ENCODE results near the gene FYTTD1. TPM values are rescaled to one million over a fixed set of nuclear protein-coding genes. Genes with fewer than 3 reads are reported as not detected.

FYTTD1 gene
- total RNA-seq, 1 donor from 2014 or later, result 44.0 TPM

DNA sequence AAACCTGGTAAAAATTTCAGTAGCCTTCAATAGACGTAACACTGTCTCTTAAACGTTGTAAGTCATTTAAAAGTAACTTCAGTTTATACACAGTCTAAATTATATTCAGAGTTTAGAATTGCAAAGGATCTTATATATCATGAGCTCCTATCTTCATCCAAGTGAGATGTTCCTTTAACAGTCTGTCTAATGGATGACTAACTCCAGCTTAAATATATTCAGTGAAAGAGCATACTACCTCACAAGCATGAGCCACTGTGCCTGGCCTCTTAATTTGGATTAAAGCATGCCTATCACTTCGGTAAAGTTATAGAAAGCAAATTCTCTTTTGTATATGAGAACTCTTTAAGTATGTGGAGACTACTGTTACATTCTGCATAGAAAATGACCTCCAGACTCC lies 7.0 kb downstream of the FYTTD1 start:
- H3K4me3 ChIP-seq, result no peak overlapping the region
- intact Hi-C loops (cut with DNase I), result no loop called here
- no peak overlapping the region for H3K27ac ChIP-seq
- H3K36me3 ChIP-seq, result peaks cover 0 to 22% of the 10 kb centered on the region in 2 donors
- H3K27me3 ChIP-seq, result no peaks in the 10 kb centered on the region
- no peaks in the 10 kb centered on the region for H3K9me3 ChIP-seq
- H3K4me1 ChIP-seq, result peaks cover 46% of the 10 kb centered on the region
- DNase-seq (ENCODE audit: extremely low spot score in 2 of 2), result no peak
- TF ChIP-seq POLR2AphosphoS5 (IDR thresholded peaks at IDR 0.05; ENCODE audit: insufficient read depth in 1 of 2, low read depth in 1 of 2) (no peak), POLR2A (IDR thresholded peaks at IDR 0.05) (no peak)
- TF ChIP-seq, protein P1, sequence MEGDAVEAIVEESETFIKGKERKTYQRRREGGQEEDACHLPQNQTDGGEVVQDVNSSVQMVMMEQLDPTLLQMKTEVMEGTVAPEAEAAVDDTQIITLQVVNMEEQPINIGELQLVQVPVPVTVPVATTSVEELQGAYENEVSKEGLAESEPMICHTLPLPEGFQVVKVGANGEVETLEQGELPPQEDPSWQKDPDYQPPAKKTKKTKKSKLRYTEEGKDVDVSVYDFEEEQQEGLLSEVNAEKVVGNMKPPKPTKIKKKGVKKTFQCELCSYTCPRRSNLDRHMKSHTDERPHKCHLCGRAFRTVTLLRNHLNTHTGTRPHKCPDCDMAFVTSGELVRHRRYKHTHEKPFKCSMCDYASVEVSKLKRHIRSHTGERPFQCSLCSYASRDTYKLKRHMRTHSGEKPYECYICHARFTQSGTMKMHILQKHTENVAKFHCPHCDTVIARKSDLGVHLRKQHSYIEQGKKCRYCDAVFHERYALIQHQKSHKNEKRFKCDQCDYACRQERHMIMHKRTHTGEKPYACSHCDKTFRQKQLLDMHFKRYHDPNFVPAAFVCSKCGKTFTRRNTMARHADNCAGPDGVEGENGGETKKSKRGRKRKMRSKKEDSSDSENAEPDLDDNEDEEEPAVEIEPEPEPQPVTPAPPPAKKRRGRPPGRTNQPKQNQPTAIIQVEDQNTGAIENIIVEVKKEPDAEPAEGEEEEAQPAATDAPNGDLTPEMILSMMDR (IDR thresholded peaks at IDR 0.05), result no peak

DNA sequence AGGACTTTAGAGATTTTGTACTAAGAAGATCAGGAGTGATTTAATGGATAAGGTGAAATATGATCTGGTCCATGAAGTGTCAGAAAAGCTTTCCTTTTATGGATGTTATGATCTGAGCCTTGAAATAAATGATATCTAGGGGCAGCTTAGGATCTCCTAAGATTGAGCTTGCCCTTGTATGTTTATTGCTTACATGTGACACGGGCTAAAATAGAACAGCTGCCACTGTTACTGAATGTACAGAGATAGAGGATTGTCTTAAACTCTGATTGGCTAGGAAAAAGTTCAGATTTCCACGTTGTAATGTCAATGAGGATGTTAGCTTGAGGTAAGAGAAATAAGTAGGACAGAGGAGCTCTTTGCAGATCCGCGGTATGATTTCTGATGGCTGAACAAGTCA lies 8.8 kb downstream of the FYTTD1 start:
- intact Hi-C loops (cut with DNase I), result no loop called here
- no peak for DNase-seq (ENCODE audit: extremely low spot score in 2 of 2)
- Histone ChIP-seq H3K27ac (no peak overlapping the region), H3K36me3 (peaks cover 0 to 40% of the 10 kb centered on the region in 2 donors), H3K4me3 (no peak overlapping the region), H3K27me3 (no peaks in the 10 kb centered on the region), H3K9me3 (no peaks in the 10 kb centered on the region), H3K4me1 (peaks cover 28% of the 10 kb centered on the region)
- TF ChIP-seq POLR2A (IDR thresholded peaks at IDR 0.05), result no peak
- TF ChIP-seq POLR2AphosphoS5 (IDR thresholded peaks at IDR 0.05; ENCODE audit: insufficient read depth in 1 of 2, low read depth in 1 of 2), result no peak
- TF ChIP-seq, protein P1 (IDR thresholded peaks at IDR 0.05), result no peak

DNA sequence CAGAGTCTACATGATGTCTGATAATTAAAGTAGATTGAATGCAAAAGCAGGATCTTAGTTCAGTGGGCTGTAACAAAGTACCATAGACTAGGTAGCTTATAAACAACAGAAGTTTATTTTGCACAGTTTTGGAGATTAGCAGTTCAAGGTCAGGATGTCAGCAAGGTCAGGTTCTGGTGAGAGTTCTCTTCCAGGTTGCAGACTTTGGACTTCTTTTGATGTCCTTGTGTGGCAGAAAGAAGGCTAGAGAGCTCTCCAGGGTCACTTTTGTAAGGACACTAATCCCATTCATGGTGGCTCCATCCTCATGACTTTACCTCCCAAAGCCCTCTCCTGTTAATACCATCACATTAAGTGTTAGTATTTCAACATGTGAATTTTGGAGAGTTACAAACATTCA lies 12.1 kb downstream of the FYTTD1 start:
- intact Hi-C loops (cut with DNase I), result no loop called here
- Histone ChIP-seq H3K9me3 (no peaks in the 10 kb centered on the region), H3K27ac (no peak overlapping the region), H3K4me1 (peaks cover 3% of the 10 kb centered on the region), H3K4me3 (no peak overlapping the region), H3K36me3 (peaks cover 0 to 60% of the 10 kb centered on the region in 2 donors), H3K27me3 (no peaks in the 10 kb centered on the region)
- no peak for DNase-seq (ENCODE audit: extremely low spot score in 2 of 2)
- TF ChIP-seq, protein P1 (IDR thresholded peaks at IDR 0.05), result no peak
- TF ChIP-seq POLR2A (IDR thresholded peaks at IDR 0.05) (no peak), POLR2AphosphoS5 (IDR thresholded peaks at IDR 0.05; ENCODE audit: insufficient read depth in 1 of 2, low read depth in 1 of 2) (no peak)

DNA sequence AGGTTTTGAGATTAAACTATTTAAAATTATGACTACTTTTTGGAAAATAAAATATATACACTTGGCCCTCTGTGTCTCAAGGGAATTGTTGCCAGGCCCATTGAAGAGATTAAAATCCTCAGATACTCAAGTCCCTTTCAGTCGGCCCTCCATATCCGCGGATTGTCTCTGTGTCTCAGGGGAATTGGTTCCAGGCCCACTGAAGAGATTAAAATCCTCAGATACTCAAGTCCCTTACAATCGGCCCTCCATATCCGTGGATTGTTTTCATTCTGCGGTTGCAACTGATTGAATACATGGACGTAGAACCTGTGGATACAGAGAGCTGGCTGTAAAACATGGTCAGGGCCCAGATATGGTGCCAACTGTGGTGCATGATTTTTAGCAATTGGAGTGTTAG lies 25.6 kb downstream of the FYTTD1 start:
- Histone ChIP-seq H3K9me3 (no peaks in the 10 kb centered on the region), H3K27ac (no peak overlapping the region), H3K27me3 (no peaks in the 10 kb centered on the region), H3K36me3 (peaks cover 6 to 88% of the 10 kb centered on the region in 2 donors), H3K4me1 (no peaks in the 10 kb centered on the region), H3K4me3 (no peak overlapping the region)
- TF ChIP-seq, protein P1 (IDR thresholded peaks at IDR 0.05), result no peak
- TF ChIP-seq POLR2AphosphoS5 (IDR thresholded peaks at IDR 0.05; ENCODE audit: insufficient read depth in 1 of 2, low read depth in 1 of 2), result no peak
- no peak for TF ChIP-seq POLR2A (IDR thresholded peaks at IDR 0.05)
- DNase-seq (ENCODE audit: extremely low spot score in 2 of 2), result no peak
- intact Hi-C loops (cut with DNase I), result no loop called here

DNA sequence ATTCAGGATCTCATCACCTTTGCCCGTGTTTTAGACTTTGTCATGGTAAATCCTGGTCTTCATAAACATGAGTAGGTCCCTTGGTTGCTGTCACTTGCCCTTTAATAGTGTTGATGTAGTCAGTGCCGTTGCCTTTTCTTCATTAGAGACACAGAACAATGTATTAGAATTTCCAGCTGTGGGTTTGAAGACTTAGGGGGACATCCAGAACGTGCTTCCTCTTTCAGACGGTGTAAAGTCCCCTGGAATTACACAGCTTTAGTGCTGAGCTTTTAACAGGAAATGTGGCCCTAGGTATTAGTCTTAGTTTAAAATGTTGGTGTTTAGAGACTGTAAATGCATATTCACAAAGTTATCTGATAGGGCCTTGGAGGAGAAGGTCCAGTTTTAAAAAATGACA lies 32.5 kb downstream of the FYTTD1 start:
- intact Hi-C loops (cut with DNase I), result no loop called here
- TF ChIP-seq POLR2AphosphoS5 (IDR thresholded peaks at IDR 0.05; ENCODE audit: insufficient read depth in 1 of 2, low read depth in 1 of 2), result no peak
- no peak for TF ChIP-seq POLR2A (IDR thresholded peaks at IDR 0.05)
- TF ChIP-seq, protein P1 (IDR thresholded peaks at IDR 0.05), result no peak
- no peak overlapping the region for H3K27ac ChIP-seq
- no peak overlapping the region for H3K4me3 ChIP-seq
- DNase-seq (ENCODE audit: extremely low spot score in 2 of 2), result no peak
- H3K4me1 ChIP-seq, result no peaks in the 10 kb centered on the region
- peaks cover 6 to 67% of the 10 kb centered on the region in 2 donors for H3K36me3 ChIP-seq
- H3K9me3 ChIP-seq, result no peaks in the 10 kb centered on the region
- H3K27me3 ChIP-seq, result no peaks in the 10 kb centered on the region
